Stimulated activated CD4-positive, alpha-beta T cell treated with anti-CD3 and anti-CD28 coated beads, Interleukin-15, amount 100 ng/mL, for 48 hours (primary cell): ENCODE measurements around the gene DNASE1L3.
A peak's percentile ranks its signal among the peaks of the same experiment; 100 is the strongest.
"Not testable (repeated sequence)": the region's sequence is repeated elsewhere in the genome, so short reads cannot be mapped to it uniquely, and the experiment has no call there.

Experiments used
- DNase-seq, 2 donors: peaks; one replicate each; pipeline ENCODE4 v3.0.0-alpha.2; 2020; ENCODE audit warnings: low read depth in 2 of 2

The DNASE1L3 gene

DNA sequence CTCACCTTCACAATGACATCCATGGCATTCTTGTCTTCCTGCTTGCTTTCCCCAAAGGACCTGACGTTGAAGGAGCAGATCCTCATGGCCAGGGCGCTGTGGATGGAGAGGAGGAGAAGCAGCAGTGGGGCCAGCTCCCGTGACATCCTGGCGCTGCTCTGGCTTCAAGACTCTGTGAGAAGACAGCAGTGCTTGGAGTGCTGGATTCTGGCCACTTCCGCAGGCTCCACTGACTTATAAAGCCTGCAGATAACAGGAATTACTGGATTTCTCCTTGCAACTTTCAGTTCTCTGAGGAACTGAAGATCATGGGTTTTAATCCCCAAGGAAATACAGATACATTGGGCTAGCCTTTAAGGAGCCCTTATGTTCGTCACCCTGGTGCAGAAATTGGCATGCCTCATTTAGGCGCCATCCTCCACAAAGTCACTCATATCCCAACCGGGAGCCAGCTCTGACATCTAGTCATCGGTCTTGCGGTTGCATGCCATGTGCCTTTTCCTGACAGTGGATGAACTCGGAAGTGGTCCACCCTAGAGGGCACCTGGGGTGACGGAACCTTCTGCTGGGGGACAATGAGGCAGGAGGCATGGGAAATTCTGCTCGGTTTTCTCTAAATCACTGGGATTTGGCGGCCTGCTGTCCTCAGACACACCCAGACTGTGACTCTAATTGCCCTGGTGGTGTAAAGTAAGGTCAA, at the start of gene DNASE1L3:
TSS of gene DNASE1L3 (minus strand) at position 212 of the 700 bp plus-strand sequence. CDS start at position 146, 66 bp downstream.
- no peak for DNase-seq

DNA sequence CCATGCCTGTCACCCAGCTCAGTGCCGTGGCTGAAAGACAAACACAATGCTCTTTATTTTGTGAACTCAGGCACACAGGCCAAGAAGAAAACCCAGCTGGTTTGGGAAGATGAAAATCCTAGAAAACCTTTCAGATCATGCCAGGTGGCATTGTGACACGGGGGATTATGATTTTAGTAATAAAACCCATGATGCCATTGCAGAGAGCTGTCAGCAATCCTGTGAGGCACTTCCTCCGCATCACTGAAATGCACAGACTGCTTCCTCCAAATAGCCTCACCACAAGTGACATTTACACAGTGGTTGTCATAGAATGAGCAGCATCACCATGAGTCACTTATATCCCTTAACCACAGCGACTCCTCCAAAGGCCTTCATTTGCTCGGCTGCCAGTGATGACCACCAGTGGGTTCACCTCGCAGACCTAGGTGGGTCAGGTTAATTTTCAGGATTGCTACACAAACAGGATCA, 49.5 kb upstream of the DNASE1L3 start:
- DNase-seq, result no peak

GRCh38 chr3:58258392-58259055, 47.8 kb upstream of the DNASE1L3 start:
- no peak for DNase-seq

DNA sequence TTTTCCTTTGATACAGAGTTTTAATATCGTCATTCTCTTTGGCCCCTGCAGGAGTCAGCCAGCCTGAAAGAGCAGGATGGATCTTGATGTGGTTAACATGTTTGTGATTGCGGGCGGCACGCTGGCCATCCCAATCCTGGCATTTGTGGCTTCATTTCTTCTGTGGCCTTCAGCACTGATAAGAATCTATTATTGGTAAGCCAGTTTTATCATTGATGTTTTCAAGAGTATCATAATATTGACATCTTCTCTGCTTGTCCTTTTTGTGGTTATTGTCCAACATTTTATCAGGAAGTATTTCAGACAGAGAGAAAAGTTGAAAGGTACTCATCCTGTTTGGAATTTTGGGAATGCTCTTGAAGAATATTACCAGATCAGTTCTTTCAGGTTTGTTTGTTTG, 45.7 kb upstream of the DNASE1L3 start:
- no peak for DNase-seq

GRCh38 chr3:58256061-58256460, 45.3 kb upstream of the DNASE1L3 start:
- no peak for DNase-seq

- no peak for DNase-seq
These were observed 43.4 kb upstream of the DNASE1L3 start for GRCh38 chr3:58254144-58254543.

DNA sequence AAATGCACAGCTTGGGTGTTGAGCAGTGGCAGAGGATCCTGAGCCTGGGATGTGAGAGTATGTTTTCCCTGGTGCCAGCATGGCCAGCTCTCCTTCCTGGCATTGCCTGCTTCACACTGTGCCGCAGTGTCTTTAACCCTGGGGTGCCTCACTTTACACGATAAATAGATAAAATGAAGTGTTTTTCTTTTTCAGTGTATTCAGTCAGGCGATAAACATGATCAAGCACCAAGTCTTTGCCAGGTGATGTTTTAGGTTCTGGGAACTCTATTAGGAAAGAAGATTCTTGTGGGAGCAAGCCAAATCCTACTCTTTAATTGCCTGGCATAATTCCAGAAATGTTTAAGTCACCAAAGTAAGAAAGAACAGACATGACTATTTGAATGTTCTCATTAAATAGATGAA, 40.9 kb upstream of the DNASE1L3 start:
- DNase-seq, result no peak

GRCh38 chr3:58250093-58250707, 39.4 kb upstream of the DNASE1L3 start:
- DNase-seq, result no peak

- no peak for DNase-seq
These were observed 38.8 kb upstream of the DNASE1L3 start for GRCh38 chr3:58249358-58250092.

- no peak for DNase-seq
These were observed 35.6 kb upstream of the DNASE1L3 start for GRCh38 chr3:58246148-58247047.

DNA sequence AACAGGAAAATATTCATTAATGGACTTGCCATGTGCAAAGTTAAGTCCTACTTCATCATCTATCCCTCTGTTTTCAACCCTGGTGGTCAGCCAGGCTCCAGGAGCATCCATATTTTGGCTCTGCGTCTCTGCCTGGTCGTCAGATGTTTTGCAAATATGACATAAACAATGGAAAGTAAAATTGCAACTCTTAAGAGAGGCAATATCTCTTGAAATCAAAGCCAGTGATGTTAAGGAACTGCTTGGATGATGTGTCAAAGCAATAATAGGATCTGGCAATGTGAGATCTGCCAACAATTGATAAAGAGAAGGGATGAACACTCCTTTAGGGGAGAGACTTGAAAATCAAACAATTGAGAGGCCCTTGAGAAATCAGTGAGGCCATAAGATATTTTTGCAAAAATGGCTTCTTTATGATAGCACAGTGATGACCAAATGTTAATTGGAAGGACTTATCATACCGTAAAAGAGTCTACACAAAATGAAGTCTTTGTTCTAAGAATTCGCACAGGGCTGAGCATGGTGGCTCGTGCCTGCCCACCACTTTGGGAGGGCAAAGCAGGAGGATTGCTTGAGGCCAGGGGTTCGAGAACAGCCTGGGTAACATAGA, 33.3 kb upstream of the DNASE1L3 start:
- DNase-seq, result no peak

DNA sequence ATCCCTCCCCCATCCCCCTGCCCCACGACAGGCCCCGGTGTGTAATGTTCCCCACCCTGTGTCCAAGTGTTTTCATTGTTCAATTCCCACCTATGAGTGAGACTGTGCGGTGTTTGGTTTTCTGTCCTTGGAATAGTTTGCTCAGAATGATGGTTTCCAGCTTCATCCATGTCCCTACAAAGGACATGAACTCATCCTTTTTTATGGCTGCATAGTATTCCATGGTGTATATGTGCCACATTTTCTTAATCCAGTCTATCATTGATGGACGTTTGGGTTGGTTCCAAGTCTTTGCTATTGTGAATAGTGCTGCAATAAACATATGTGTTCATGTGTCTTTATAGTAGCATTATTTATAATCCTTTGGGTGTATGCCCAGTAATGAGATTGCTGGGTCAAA, 32.1 kb upstream of the DNASE1L3 start:
- not testable (repeated sequence) for DNase-seq

DNA sequence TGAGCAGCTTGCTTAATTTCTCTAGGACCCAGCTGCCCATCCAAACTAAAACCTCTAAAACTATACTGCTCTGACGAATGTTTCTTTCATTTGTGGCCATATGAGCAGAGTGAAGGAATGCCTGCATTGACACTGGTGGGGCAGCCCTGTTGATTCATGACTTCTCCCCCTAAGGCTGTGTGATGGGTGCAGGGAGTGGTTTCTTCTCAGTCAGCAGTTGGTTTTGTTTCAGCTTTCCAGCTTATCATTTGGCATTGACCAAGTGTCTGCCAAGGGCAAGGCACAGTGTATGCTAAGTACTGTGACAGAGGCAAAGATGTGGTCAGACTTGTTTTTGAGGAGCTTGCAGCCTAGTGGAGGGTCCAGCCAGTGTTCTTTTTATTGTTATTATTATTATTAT, 31.6 kb upstream of the DNASE1L3 start:
- no peak for DNase-seq

- no peak for DNase-seq
These were observed 30.7 kb upstream of the DNASE1L3 start for GRCh38 chr3:58241306-58242044.

DNA sequence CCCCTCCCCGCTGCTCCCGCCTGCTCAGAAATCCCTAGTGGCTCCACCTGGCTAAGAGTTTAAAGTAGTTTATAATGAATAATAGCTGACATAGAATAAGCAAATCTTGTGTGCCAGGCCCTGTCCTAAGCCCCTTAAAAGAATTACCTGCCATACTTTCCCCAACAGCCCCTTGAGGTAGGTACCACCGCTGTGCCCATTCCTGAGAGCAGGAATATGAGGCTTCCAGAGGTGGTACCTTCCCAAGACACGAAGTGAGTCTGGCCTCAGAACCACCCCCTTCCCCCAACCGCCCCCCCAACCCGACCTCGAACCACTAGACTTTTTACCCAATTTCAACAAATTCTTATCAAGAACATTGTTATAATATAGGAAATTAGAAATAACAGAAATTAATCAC, 28.1 kb upstream of the DNASE1L3 start:
- no peak for DNase-seq

GRCh38 chr3:58237941-58238681, 27.3 kb upstream of the DNASE1L3 start:
- DNase-seq, result peak in 1 of 2 donors; percentile 30

DNA sequence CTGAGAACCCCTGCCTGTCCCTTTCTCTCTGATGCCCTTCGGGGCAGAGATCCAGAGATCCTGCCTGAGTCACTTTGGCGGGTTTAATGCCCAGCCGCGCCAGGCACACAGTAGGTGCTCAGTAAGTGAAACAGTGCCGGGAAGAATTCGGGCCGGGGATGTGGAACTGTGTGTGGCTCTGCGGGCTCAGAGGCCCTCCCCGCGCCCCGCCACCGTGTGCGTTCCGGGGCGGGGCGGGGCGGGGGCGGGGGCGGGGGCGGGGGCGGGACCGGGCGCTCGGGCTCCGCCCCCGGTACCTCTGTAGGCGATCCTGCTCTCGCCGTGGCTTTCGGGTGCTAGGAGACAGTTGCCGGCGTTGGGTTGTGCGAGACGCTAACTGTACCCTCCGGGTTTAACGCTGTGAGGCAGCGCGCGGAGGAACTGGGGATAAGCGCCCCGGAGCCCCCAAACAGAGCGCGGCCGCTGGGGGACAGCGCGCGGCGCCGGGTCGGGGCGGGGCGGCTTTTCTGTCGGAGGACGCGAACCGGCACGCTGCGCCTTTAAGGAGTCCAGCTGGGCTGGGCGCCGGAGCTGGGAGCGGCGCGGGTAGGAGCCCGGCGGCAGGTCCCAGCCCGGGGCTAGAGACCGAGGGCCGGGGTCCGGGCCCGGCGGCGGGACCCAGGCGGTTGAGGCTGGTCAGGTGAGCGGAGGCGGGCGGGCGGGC, 26.6 kb upstream of the DNASE1L3 start, which contains the start of gene ABHD6:
TSS of gene ABHD6 (plus strand) at position 555 of the 703 bp plus-strand sequence. CDS start 18,795 bp downstream, outside the sequence.
- DNase-seq, result peak; percentile 55 to 72

- no peak for DNase-seq
These were observed 25.9 kb upstream of the DNASE1L3 start for GRCh38 chr3:58236527-58237237.
